GM19035 (cell line): ENCODE data around the gene ANGPTL4.
"Not testable (repeated sequence)": the region's sequence is repeated elsewhere in the genome, so short reads cannot be mapped to it uniquely, and the experiment has no call there.

Experiments used
- ATAC-seq: cut with Tn5 transposase; IDR thresholded peaks from one replicate; pipeline ENCODE4 v1.9.1; 2021; ENCODE audit not compliant: unreplicated experiment

The ANGPTL4 gene

GRCh38 chr19:8361921-8362793 lies 1.8 kb upstream of the ANGPTL4 start:
- ATAC-seq, result no peak

- no peak for ATAC-seq
These were observed 2.2 kb downstream of the ANGPTL4 start for GRCh38 chr19:8366121-8366581.

GRCh38 chr19:8366961-8367326 lies 3.0 kb downstream of the ANGPTL4 start:
- no peak for ATAC-seq

- ATAC-seq, result no peak
These were observed 3.5 kb downstream of the ANGPTL4 start for GRCh38 chr19:8367327-8368001.

- no peak for ATAC-seq
These were observed 6.4 kb downstream of the ANGPTL4 start for GRCh38 chr19:8370176-8371010.

GRCh38 chr19:8371011-8371804 lies 7.3 kb downstream of the ANGPTL4 start:
- ATAC-seq, result no peak

GRCh38 chr19:8373867-8374813 lies 10.2 kb downstream of the ANGPTL4 start:
- ATAC-seq, result no peak

- not testable (repeated sequence) for ATAC-seq
These were observed 11.8 kb downstream of the ANGPTL4 start for GRCh38 chr19:8375766-8376165.

GRCh38 chr19:8376373-8376974 lies 12.5 kb downstream of the ANGPTL4 start:
- not testable (repeated sequence) for ATAC-seq

GRCh38 chr19:8377598-8377997 lies 13.6 kb downstream of the ANGPTL4 start:
- ATAC-seq, result no peak

GRCh38 chr19:8379156-8379891 lies 15.4 kb downstream of the ANGPTL4 start:
- not testable (repeated sequence) for ATAC-seq

- ATAC-seq, result not testable (repeated sequence)
These were observed 20.6 kb downstream of the ANGPTL4 start for GRCh38 chr19:8384569-8384968.

GRCh38 chr19:8385103-8385502 lies 21.1 kb downstream of the ANGPTL4 start:
- ATAC-seq, result not testable (repeated sequence)

GRCh38 chr19:8385566-8385965 lies 21.6 kb downstream of the ANGPTL4 start:
- ATAC-seq, result not testable (repeated sequence)

- not testable (repeated sequence) for ATAC-seq
These were observed 22.5 kb downstream of the ANGPTL4 start for GRCh38 chr19:8386419-8386818.

GRCh38 chr19:8386990-8387389 lies 23.0 kb downstream of the ANGPTL4 start:
- no peak for ATAC-seq

- ATAC-seq, result no peak
These were observed 24.0 kb downstream of the ANGPTL4 start for GRCh38 chr19:8387688-8388611.
